HAP-1 (cell line): ENCODE data around the gene EARS2.

Experiments
- DNase-seq, 2 experiments: peaks; one replicate each; pipeline ENCODE4 v3.0.0-alpha.2; 2016 to 2020; ENCODE audit warnings: low spot score in 2 of 2
- H3K27me3 ChIP-seq: fragments of 250-450 bp; sonication (Bioruptor Pico); 2 replicates; pipeline ENCODE4 v1.5.1; 2020; ENCODE audit warnings: low read depth, mild to moderate bottlenecking, moderate library complexity
- H3K36me3 ChIP-seq: fragments of 250-450 bp; sonication (Bioruptor Pico); replicated peaks from 2 replicates; pipeline ENCODE4 v1.5.1; 2020; ENCODE audit warnings: mild to moderate bottlenecking
- H3K4me1 ChIP-seq: fragments of 250-450 bp; sonication (Bioruptor Pico); 2 replicates; pipeline ENCODE4 v1.5.1; 2020; ENCODE audit warnings: mild to moderate bottlenecking
- H3K4me3 ChIP-seq: fragments of 250-450 bp; sonication (Bioruptor Pico); 2 replicates; pipeline ENCODE4 v1.5.1; 2020; ENCODE audit warnings: mild to moderate bottlenecking, moderate library complexity
- H3K9me3 ChIP-seq: fragments of 250-450 bp; sonication (Bioruptor Pico); 2 replicates; pipeline ENCODE4 v1.5.1; 2020; ENCODE audit warnings: mild to moderate bottlenecking, moderate library complexity
- in situ Hi-C: fragments of 300-500 bp; cut with MboI; formaldehyde crosslinking; loops from 3 replicates; pipeline ENCODE4 v1.14.3; 2020; ENCODE audit warnings: low sequenced_read_pairs, inconsistent platforms, mixed read lengths

The EARS2 gene

GRCh38 chr16:23578101-23578830 lies 21.1 kb upstream of the EARS2 start:
- peaks cover 7% of the 10 kb centered on the region for H3K4me1 ChIP-seq
- H3K4me3 ChIP-seq: no peak overlapping the region
- in situ Hi-C loops: no loop called here
- peaks cover 60% of the 10 kb centered on the region for H3K36me3 ChIP-seq
- no peaks in the 10 kb centered on the region for H3K9me3 ChIP-seq
- no peaks in the 10 kb centered on the region for H3K27me3 ChIP-seq
- DNase-seq: peak in 1 of 2 experiments; percentile 45

GRCh38 chr16:23577493-23577892 lies 20.3 kb upstream of the EARS2 start:
- Histone ChIP-seq H3K27me3 (no peaks in the 10 kb centered on the region), H3K36me3 (peaks cover 66% of the 10 kb centered on the region), H3K4me1 (peaks cover 7% of the 10 kb centered on the region), H3K9me3 (no peaks in the 10 kb centered on the region), H3K4me3 (no peak overlapping the region)
- no peak for DNase-seq
- in situ Hi-C loops: no loop called here

- no peaks in the 10 kb centered on the region for H3K27me3 ChIP-seq
- H3K4me1 ChIP-seq: peaks cover 7% of the 10 kb centered on the region
- H3K9me3 ChIP-seq: no peaks in the 10 kb centered on the region
- in situ Hi-C loops: no loop called here
- no peak overlapping the region for H3K4me3 ChIP-seq
- peaks cover 58% of the 10 kb centered on the region for H3K36me3 ChIP-seq
- no peak for DNase-seq
Measured at GRCh38 chr16:23575834-23576233, 18.7 kb upstream of the EARS2 start.

GRCh38 chr16:23573817-23574216 lies 16.7 kb upstream of the EARS2 start:
- Histone ChIP-seq H3K4me1 (peaks cover 7% of the 10 kb centered on the region), H3K9me3 (no peaks in the 10 kb centered on the region), H3K36me3 (peaks cover 56% of the 10 kb centered on the region), H3K4me3 (no peak overlapping the region), H3K27me3 (no peaks in the 10 kb centered on the region)
- DNase-seq: no peak
- in situ Hi-C loops: no loop called here

GRCh38 chr16:23572394-23572793 lies 15.2 kb upstream of the EARS2 start:
- no peak for DNase-seq
- H3K4me1 ChIP-seq: no peaks in the 10 kb centered on the region
- H3K9me3 ChIP-seq: no peaks in the 10 kb centered on the region
- no peaks in the 10 kb centered on the region for H3K27me3 ChIP-seq
- in situ Hi-C loops: no loop called here
- no peak overlapping the region for H3K4me3 ChIP-seq
- peaks cover 59% of the 10 kb centered on the region for H3K36me3 ChIP-seq

- in situ Hi-C loops: no loop called here
- H3K36me3 ChIP-seq: peaks cover 60% of the 10 kb centered on the region
Measured at GRCh38 chr16:23571895-23572294, 14.7 kb upstream of the EARS2 start.

GRCh38 chr16:23570992-23571632 lies 14.0 kb upstream of the EARS2 start:
- in situ Hi-C loops: no loop called here
- no peaks in the 10 kb centered on the region for H3K9me3 ChIP-seq
- H3K36me3 ChIP-seq: peaks cover 66% of the 10 kb centered on the region
- no peak overlapping the region for H3K4me3 ChIP-seq
- H3K4me1 ChIP-seq: no peaks in the 10 kb centered on the region
- DNase-seq: no peak
- H3K27me3 ChIP-seq: no peaks in the 10 kb centered on the region

More at GRCh38 chr16:23571895-23572294, 14.7 kb upstream of the EARS2 start:
- Histone ChIP-seq H3K4me1 (no peaks in the 10 kb centered on the region), H3K27me3 (no peaks in the 10 kb centered on the region), H3K9me3 (no peaks in the 10 kb centered on the region), H3K4me3 (no peak overlapping the region)
- DNase-seq: no peak

- Histone ChIP-seq H3K9me3 (no peaks in the 10 kb centered on the region), H3K36me3 (peaks cover 77% of the 10 kb centered on the region), H3K4me1 (no peaks in the 10 kb centered on the region), H3K27me3 (no peaks in the 10 kb centered on the region), H3K4me3 (no peak overlapping the region)
- in situ Hi-C loops: no loop called here
- DNase-seq: no peak
Measured at GRCh38 chr16:23567602-23568001, 10.5 kb upstream of the EARS2 start.

- no peaks in the 10 kb centered on the region for H3K9me3 ChIP-seq
- peaks cover 84% of the 10 kb centered on the region for H3K36me3 ChIP-seq
- no peak overlapping the region for H3K4me3 ChIP-seq
- no peak for DNase-seq
- in situ Hi-C loops: no loop called here
- H3K4me1 ChIP-seq: no peaks in the 10 kb centered on the region
- no peaks in the 10 kb centered on the region for H3K27me3 ChIP-seq
Measured at GRCh38 chr16:23566724-23567123, 9.6 kb upstream of the EARS2 start.

- H3K27me3 ChIP-seq: no peaks in the 10 kb centered on the region
- no peak overlapping the region for H3K4me3 ChIP-seq
- no peaks in the 10 kb centered on the region for H3K4me1 ChIP-seq
- H3K36me3 ChIP-seq: peaks cover 87% of the 10 kb centered on the region
- H3K9me3 ChIP-seq: no peaks in the 10 kb centered on the region
- in situ Hi-C loops: no loop called here
- no peak for DNase-seq
Measured at GRCh38 chr16:23564575-23565363, 7.6 kb upstream of the EARS2 start.

- Histone ChIP-seq H3K27me3 (no peaks in the 10 kb centered on the region), H3K4me1 (peaks cover 4% of the 10 kb centered on the region), H3K36me3 (peaks cover 83% of the 10 kb centered on the region), H3K9me3 (no peaks in the 10 kb centered on the region), H3K4me3 (no peak overlapping the region)
- DNase-seq: no peak
- in situ Hi-C loops: no loop called here
Measured at GRCh38 chr16:23563186-23563585, 6.0 kb upstream of the EARS2 start.

- no peaks in the 10 kb centered on the region for H3K9me3 ChIP-seq
- H3K4me1 ChIP-seq: peaks cover 4% of the 10 kb centered on the region
- DNase-seq: no peak
- in situ Hi-C loops: no loop called here
- no peak overlapping the region for H3K4me3 ChIP-seq
- no peaks in the 10 kb centered on the region for H3K27me3 ChIP-seq
- peaks cover 80% of the 10 kb centered on the region for H3K36me3 ChIP-seq
Measured at GRCh38 chr16:23562505-23562904, 5.4 kb upstream of the EARS2 start.

GRCh38 chr16:23561586-23561985 lies 4.4 kb upstream of the EARS2 start:
- no peaks in the 10 kb centered on the region; the same call in 1 of the 2 replicates for H3K9me3 ChIP-seq
- H3K27me3 ChIP-seq: no peaks in the 10 kb centered on the region
- in situ Hi-C loops: no loop called here
- peaks cover 4% of the 10 kb centered on the region for H3K4me1 ChIP-seq
- DNase-seq: no peak
- peaks cover 75% of the 10 kb centered on the region for H3K36me3 ChIP-seq
- H3K4me3 ChIP-seq: no peak overlapping the region
